WTC11 (cell line): Measurements from ENCODE around the gene POLR3H. TPM values are rescaled to one million over a fixed set of nuclear protein-coding genes. Genes with fewer than 3 reads are reported as not detected.

Experiments used
- ATAC-seq: fragments of 200-7000 bp; cut with Tn5 transposase; 2 replicates; pipeline ENCODE4 v1.10.0; 2021; ENCODE audit warnings: mild to moderate bottlenecking, moderate library complexity
- CTCF ChIA-PET: fragments of 300-600 bp; sonication (Branson Sonifier 250); formaldehyde crosslinking; loops from one replicate; lab custom pipeline; 2021; ENCODE audit warnings: antibody characterized with exemption; lab: Charles Lee
- POLR2A ChIA-PET: fragments of 350-600 bp; sonication (Branson Sonifier 250); formaldehyde crosslinking; loops from one replicate; lab custom pipeline; 2021; ENCODE audit warnings: antibody characterized with exemption; lab: Charles Lee
- DNase-seq: peaks from one replicate; pipeline ENCODE4 v3.0.0; 2021; ENCODE audit warnings: low spot score
- H3K27ac Mint-ChIP-seq: 2 replicates; pipeline ENCODE4 v1.8.0; 2021; ENCODE audit warnings: mixed read lengths
- H3K27me3 Mint-ChIP-seq: 2 replicates; pipeline ENCODE4 v1.8.0; 2021; ENCODE audit warnings: low read depth, mild to moderate bottlenecking, moderate library complexity, mixed read lengths
- H3K36me3 Mint-ChIP-seq: 2 replicates; pipeline ENCODE4 v1.8.0; 2021; ENCODE audit warnings: mixed read lengths
- H3K4me1 Mint-ChIP-seq: 2 replicates; pipeline ENCODE4 v1.8.0; 2022; ENCODE audit warnings: mixed read lengths
- H3K4me3 Mint-ChIP-seq: 2 replicates; pipeline ENCODE4 v1.8.0; 2021; ENCODE audit warnings: mild to moderate bottlenecking, moderate library complexity, mixed read lengths
- H3K9me3 Mint-ChIP-seq: 2 replicates; pipeline ENCODE4 v1.8.0; 2021; ENCODE audit warnings: mixed read lengths
- CBFB ChIP-seq: sonication (generic); formaldehyde crosslinking; IDR thresholded peaks from 2 replicates; pipeline ENCODE4 v1.8.1; 2022; ENCODE audit warnings: mild to moderate bottlenecking, low read depth, missing genetic modification reagents
- CTCF ChIP-seq: fragments of 200-600 bp; IDR thresholded peaks from 2 replicates; pipeline ENCODE4 v1.8.0; 2022; ENCODE audit warnings: antibody characterized with exemption
- FOXK1 ChIP-seq: sonication (generic); formaldehyde crosslinking; IDR thresholded peaks from 2 replicates; pipeline ENCODE4 v1.8.0; 2022; ENCODE audit warnings: mild to moderate bottlenecking, moderate library complexity, missing genetic modification reagents
- FOXP1 ChIP-seq: sonication (generic); formaldehyde crosslinking; IDR thresholded peaks from 2 replicates; pipeline ENCODE4 v1.8.0; 2022; ENCODE audit warnings: missing genetic modification reagents, mild to moderate bottlenecking, moderate library complexity, borderline replicate concordance
- HMGXB4 ChIP-seq: sonication (generic); formaldehyde crosslinking; IDR thresholded peaks from 2 replicates; pipeline ENCODE4 v1.8.1; 2023; ENCODE audit warnings: mild to moderate bottlenecking, moderate library complexity, missing genetic modification reagents
- MAX ChIP-seq: sonication (generic); formaldehyde crosslinking; IDR thresholded peaks from 2 replicates; pipeline ENCODE4 v1.8.0; 2022; ENCODE audit warnings: mild to moderate bottlenecking, missing genetic modification reagents
- NR2C2 ChIP-seq: sonication (generic); formaldehyde crosslinking; IDR thresholded peaks from 2 replicates; pipeline ENCODE4 v1.8.0; 2022; ENCODE audit warnings: mild to moderate bottlenecking, missing genetic modification reagents
- SP1 ChIP-seq: sonication (generic); formaldehyde crosslinking; conservative IDR thresholded peaks from 2 replicates; pipeline ENCODE4 v1.8.1; 2022; ENCODE audit warnings: missing genetic modification reagents
- STAT6 ChIP-seq: sonication (generic); formaldehyde crosslinking; conservative IDR thresholded peaks from 2 replicates; pipeline ENCODE4 v1.8.1; 2023; ENCODE audit warnings: mild to moderate bottlenecking, low read depth, missing genetic modification reagents, moderate library complexity
- TCF7 ChIP-seq: sonication (generic); formaldehyde crosslinking; IDR thresholded peaks from 2 replicates; pipeline ENCODE4 v1.8.0; 2022; ENCODE audit warnings: mild to moderate bottlenecking, low read depth, missing genetic modification reagents, moderate library complexity
- TP53 ChIP-seq: sonication (generic); formaldehyde crosslinking; IDR thresholded peaks from 2 replicates; pipeline ENCODE4 v1.8.1; 2023; ENCODE audit warnings: mild to moderate bottlenecking, missing genetic modification reagents
- ZNF219 ChIP-seq: sonication (generic); formaldehyde crosslinking; IDR thresholded peaks from 2 replicates; pipeline ENCODE4 v1.8.0; 2023; ENCODE audit warnings: missing genetic modification reagents, mild to moderate bottlenecking, borderline replicate concordance
- ZNF396 ChIP-seq: fragments of 250-450 bp; sonication (Bioruptor Pico); IDR thresholded peaks from 2 replicates; pipeline ENCODE4 v1.8.0; 2021; ENCODE audit warnings: mild to moderate bottlenecking, moderate library complexity, borderline replicate concordance
- ZSCAN18 ChIP-seq: fragments of 250-450 bp; sonication (Bioruptor Pico); IDR thresholded peaks from 2 replicates; pipeline ENCODE4 v2.1.2; 2022; ENCODE audit warnings: mild to moderate bottlenecking, moderate library complexity
- total RNA-seq: library from RNA; stranded (reverse); gene quantifications from 3 replicates; pipeline ENCODE4 v1.2.3, GENCODE V29; 2021
- TF ChIP-seq, protein P1 (sequence below): fragments of 250-450 bp; sonication (Bioruptor Pico); IDR thresholded peaks from 2 replicates; pipeline ENCODE4 v1.9.0; 2021; ENCODE audit warnings: mild to moderate bottlenecking
- TF ChIP-seq, protein P2 (sequence below): fragments of 250-450 bp; sonication (Bioruptor Pico); IDR thresholded peaks from 2 replicates; pipeline ENCODE4 v1.8.0; 2021; ENCODE audit warnings: mild to moderate bottlenecking
- TF ChIP-seq, protein P3 (sequence below): fragments of 250-450 bp; sonication (Bioruptor Pico); conservative IDR thresholded peaks from 2 replicates; pipeline ENCODE4 v1.9.0; 2021; ENCODE audit warnings: mild to moderate bottlenecking
- TF ChIP-seq, protein P4 (sequence below): fragments of 250-450 bp; sonication (Bioruptor Pico); IDR thresholded peaks from 2 replicates; pipeline ENCODE4 v1.9.0; 2021; ENCODE audit warnings: mild to moderate bottlenecking

POLR3H gene
- total RNA-seq, 1 experiment from 2014 or later: 28.8 TPM

- TF ChIP-seq, protein P1, sequence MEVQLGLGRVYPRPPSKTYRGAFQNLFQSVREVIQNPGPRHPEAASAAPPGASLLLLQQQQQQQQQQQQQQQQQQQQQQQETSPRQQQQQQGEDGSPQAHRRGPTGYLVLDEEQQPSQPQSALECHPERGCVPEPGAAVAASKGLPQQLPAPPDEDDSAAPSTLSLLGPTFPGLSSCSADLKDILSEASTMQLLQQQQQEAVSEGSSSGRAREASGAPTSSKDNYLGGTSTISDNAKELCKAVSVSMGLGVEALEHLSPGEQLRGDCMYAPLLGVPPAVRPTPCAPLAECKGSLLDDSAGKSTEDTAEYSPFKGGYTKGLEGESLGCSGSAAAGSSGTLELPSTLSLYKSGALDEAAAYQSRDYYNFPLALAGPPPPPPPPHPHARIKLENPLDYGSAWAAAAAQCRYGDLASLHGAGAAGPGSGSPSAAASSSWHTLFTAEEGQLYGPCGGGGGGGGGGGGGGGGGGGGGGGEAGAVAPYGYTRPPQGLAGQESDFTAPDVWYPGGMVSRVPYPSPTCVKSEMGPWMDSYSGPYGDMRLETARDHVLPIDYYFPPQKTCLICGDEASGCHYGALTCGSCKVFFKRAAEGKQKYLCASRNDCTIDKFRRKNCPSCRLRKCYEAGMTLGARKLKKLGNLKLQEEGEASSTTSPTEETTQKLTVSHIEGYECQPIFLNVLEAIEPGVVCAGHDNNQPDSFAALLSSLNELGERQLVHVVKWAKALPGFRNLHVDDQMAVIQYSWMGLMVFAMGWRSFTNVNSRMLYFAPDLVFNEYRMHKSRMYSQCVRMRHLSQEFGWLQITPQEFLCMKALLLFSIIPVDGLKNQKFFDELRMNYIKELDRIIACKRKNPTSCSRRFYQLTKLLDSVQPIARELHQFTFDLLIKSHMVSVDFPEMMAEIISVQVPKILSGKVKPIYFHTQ: no peak
- TF ChIP-seq, protein P2, sequence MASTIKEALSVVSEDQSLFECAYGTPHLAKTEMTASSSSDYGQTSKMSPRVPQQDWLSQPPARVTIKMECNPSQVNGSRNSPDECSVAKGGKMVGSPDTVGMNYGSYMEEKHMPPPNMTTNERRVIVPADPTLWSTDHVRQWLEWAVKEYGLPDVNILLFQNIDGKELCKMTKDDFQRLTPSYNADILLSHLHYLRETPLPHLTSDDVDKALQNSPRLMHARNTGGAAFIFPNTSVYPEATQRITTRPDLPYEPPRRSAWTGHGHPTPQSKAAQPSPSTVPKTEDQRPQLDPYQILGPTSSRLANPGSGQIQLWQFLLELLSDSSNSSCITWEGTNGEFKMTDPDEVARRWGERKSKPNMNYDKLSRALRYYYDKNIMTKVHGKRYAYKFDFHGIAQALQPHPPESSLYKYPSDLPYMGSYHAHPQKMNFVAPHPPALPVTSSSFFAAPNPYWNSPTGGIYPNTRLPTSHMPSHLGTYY (CRISPR knock-in tag): no peak
- TF ChIP-seq SP1 (no peak), TP53 (no peak), STAT6 (no peak)
- TF ChIP-seq, protein P3, sequence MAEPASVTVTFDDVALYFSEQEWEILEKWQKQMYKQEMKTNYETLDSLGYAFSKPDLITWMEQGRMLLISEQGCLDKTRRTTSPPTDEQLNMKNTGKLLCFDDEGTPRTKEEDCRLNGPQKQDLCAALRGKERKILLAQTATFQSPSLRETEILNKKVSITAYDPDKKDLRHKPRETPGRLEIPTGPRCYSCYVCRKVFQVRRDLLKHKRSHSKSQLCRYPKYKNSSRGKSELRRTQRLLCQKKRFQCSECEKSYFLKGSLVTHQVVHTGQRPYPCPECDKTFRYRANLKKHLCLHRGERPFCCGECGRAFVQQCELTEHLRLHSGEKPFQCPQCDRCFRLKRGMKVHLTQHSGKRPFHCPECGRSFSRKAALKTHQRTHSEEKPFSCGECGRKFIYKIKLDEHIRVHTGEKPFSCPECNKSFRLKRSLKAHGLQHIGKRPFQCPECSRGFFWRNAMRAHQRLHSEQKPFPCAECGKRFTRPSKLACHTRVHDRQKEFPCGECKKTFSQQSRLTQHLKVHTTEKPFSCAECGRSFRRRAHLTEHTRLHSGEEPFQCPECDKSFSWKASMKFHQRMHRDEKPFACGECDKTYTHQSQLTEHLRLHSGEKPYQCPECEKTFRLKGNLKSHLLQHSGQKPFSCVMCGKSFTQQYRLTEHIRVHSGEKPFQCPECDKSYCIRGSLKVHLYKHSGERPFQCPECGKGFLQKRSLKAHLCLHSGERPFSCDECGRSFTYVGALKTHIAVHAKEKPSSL (CRISPR knock-in tag): no peak
- TF ChIP-seq, all 79 proteins: peak for 0
These were observed 41.6 kb upstream of the POLR3H start (continued) for GRCh38 chr22:41585898-41586297.

- Mint-ChIP-seq H3K27ac (no peak overlapping the region), H3K4me1 (peaks cover 6% of the 10 kb centered on the region), H3K36me3 (no peaks in the 10 kb centered on the region), H3K9me3 (no peaks in the 10 kb centered on the region), H3K27me3 (peaks cover 2% of the 10 kb centered on the region; the same call in 1 of the 2 replicates), H3K4me3 (no peak overlapping the region)
- DNase-seq (no peak), ATAC-seq (no peak)
- ChIA-PET CTCF (no interaction called here), POLR2A (no interaction called here)
- no peak for TF ChIP-seq ZSCAN18
- no peak for TF ChIP-seq HMGXB4 (CRISPR knock-in tag)
- TF ChIP-seq ZNF396: no peak
- no peak for TF ChIP-seq ZNF219
- TF ChIP-seq, protein P4, sequence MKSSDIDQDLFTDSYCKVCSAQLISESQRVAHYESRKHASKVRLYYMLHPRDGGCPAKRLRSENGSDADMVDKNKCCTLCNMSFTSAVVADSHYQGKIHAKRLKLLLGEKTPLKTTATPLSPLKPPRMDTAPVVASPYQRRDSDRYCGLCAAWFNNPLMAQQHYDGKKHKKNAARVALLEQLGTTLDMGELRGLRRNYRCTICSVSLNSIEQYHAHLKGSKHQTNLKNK: no peak
- no peak for TF ChIP-seq CTCF
- TF ChIP-seq FOXP1 (CRISPR knock-in tag): no peak
- TF ChIP-seq FOXK1: no peak
- no peak for TF ChIP-seq MAX
- TF ChIP-seq NR2C2 (CRISPR knock-in tag): no peak
- no peak for TF ChIP-seq CBFB (CRISPR knock-in tag)
- no peak for TF ChIP-seq TCF7 (CRISPR knock-in tag)
These were observed 40.6 kb upstream of the POLR3H start for GRCh38 chr22:41584881-41585280.
